HG02884 (cell line): ENCODE results near the gene COMT.
"Not testable (repeated sequence)": the region's sequence is repeated elsewhere in the genome, so short reads cannot be mapped to it uniquely, and the experiment has no call there.

Source experiments
- ATAC-seq: cut with Tn5 transposase; IDR thresholded peaks from one replicate; pipeline ENCODE4 v1.9.1; 2021; ENCODE audit warnings: mild to moderate bottlenecking, moderate library complexity; ENCODE audit not compliant: unreplicated experiment

The COMT gene

GRCh38 chr22:19907902-19908301, 33.7 kb upstream of the COMT start:
- not testable (repeated sequence) for ATAC-seq

GRCh38 chr22:19909350-19910179, 32.0 kb upstream of the COMT start:
- ATAC-seq = no peak

DNA sequence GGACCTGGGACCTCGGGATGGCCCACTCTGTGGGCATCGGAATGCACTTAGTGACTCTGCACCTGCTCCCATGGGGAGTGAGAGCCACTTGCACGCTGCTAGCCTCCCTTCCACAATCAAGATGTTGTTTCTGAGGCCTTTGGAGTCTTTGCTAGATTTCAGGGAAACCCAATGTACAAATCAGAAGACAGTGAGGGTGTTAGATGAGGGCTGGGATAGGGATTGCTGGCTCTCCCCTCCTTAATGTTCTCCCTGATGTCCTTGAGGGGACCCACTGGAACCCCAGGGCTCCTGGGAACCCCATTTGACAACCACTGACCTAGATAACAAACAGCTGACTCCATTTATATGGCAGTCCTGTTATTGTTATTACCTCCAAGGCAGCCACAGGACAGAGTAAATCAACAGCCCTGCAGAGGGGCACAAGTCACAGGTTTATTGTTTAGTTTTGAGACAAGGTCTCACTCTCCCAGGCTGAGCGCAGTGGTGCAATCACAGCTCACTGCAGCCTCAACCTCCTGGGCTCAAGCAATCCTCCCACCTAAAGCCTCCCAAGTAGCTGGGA, 31.3 kb upstream of the COMT start:
- ATAC-seq = no peak

GRCh38 chr22:19911540-19912270, 29.9 kb upstream of the COMT start:
- no peak for ATAC-seq

DNA sequence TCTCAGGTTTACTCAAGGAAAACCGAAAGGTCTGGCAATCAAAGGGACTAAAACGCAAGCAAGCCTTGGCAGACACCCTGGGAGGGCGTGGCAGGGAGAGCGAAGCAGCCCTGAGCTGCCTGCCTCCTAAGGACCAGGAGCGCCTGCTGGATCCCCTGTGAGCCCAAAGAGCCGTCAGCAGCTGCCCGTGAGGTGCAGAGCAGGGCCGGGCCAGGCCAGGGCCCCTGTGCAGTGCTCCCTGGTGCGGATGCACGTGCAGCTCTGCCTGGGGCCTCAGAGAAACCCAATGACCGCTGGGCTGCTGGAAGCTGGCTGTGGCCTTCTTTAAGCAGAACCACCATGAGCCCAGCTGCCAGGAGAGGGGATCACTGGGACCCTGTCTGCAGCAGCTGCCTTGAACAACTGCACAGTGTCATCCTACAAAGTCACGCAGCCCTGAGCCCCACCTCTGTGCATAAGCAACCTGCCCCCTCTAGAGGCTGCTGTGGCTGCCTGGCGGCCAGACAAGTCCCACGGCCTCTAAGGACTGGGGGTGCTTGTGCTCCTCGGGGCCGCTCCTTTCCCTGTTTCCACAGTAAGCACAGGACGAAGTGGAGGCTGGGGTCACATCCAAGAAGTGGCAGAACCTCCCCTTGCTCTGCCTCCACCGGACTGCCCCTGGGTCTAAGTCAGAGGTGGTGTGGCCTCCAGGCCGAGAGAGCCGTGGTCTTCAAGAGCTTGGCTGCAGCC, 29.1 kb upstream of the COMT start:
- ATAC-seq = no peak

- no peak for ATAC-seq
Observed at GRCh38 chr22:19913337-19913936, 28.1 kb upstream of the COMT start.

DNA sequence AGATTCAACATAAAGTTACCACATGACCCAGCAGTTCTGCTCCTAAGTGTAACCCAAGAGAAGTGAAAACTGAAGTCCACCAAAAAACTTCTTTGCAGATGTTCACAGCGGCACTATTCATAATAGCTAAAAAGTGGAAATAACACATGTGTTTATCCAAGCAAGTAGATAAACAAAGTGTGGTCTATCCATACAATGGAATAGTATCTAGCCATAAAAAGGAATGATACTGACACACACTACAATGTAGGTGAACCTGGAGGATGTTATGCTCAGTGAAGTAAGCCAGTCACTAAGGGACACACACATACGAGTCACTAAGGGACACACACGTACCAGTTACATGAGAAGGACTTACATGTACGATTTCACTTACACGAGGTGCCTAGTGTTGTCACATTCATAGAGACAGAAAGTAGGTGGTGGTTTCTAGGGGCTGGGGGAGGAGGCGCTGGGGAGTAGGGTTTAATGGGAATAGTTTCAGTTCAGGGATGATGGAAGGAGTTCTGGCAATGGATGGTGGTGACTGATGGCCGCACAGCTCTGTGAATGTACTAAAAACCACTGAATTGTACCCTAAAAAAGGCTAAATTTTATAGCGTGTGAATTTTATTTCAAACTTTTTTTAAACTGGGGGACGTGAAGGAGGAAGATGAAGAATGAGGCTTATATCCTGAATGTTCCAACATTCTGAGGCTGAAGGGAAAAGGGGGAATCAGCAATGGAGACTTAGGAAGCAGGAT, 27.2 kb upstream of the COMT start:
- no peak for ATAC-seq

GRCh38 chr22:19915287-19915954, 26.2 kb upstream of the COMT start:
- ATAC-seq = no peak

- no peak for ATAC-seq
Observed at GRCh38 chr22:19916006-19916405, 25.6 kb upstream of the COMT start.

DNA sequence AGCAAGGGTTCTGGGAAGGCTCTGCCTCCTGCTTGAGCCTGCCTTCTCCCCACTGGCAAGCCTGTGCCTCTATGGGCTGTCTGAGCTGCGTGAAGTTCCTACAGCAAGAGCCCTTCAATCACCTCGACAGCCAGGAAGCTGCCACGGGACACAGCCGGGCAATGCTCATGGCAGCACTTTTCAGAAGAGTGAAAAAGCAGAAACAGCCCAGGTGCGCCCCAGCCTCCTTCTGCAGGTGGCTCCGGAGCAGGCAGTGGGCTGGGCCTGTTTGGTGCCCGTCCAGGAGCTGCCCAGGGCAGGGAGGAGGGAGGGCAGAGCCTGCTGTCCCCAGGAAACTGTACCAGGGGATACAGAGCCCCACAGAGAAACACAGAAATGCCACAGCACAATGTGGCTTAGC, 24.6 kb upstream of the COMT start:
- no peak for ATAC-seq

- no peak for ATAC-seq
Observed at GRCh38 chr22:19917389-19918138, 24.0 kb upstream of the COMT start.

DNA sequence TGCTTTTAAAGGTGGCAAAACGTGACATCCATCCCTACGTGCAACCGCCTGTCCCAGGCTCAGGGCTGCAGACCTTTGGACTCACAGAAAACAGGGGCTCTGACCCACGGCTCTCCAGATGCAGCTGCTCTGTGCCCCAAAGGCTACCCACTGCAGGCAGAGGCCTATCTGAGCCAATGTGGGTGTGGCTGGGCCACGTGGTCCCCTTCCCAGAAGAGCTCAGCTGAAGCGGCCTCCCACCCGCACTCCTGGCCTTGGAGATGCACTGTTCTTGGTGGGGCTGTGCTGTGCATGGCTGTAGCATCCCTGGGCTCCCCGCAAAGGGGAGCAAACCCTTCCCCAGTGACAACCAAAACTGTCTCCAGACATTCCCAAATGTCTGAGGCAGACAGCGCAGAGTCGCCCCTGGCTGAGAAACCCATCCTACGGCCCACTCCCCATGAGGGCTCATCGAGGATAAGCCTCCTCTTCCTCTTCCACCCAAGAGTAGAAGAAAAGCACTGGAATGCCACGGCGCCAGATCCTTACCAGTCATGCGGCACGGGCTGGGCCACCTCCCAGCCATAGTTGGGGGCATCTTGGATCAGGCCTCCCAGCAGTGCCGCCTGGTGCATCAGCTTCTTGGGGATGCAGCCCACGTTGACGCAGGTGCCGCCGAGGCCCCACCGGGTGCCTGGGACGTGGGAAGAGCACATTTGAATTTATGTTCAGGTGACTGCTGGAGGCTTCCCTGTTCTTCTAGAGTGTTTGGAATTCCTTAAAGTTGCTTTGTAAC, 23.1 kb upstream of the COMT start:
- ATAC-seq = no peak

GRCh38 chr22:19919701-19920363, 21.7 kb upstream of the COMT start:
- ATAC-seq = no peak

DNA sequence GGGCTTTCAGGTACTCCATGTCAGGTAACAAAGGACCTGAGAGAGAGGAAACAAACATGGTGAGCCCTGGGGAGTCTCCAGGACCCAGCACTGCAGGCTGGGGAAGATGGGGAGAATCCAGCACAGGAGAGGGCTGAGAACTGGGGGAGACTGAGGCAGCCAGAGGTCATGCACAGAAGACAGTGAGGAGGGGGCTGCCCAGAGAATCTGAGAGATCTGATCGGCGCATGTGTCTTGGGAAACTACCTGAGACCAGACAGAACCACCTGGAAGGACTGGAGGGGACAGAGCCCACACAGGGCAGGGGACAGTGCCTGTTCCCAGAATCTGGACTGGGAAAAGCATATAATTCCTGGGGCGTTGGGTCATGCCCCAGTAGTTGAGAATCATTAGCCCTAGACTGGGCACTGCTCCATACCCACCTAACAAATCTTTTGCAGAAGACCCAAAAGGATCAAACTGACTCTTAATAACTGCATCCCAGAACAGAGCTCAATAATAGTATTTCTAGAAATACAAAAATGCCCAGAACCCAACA, 20.0 kb upstream of the COMT start:
- no peak for ATAC-seq

GRCh38 chr22:19923914-19924513, 17.6 kb upstream of the COMT start:
- no peak for ATAC-seq

- ATAC-seq = not testable (repeated sequence)
Observed at GRCh38 chr22:19926028-19926427, 15.5 kb upstream of the COMT start.

DNA sequence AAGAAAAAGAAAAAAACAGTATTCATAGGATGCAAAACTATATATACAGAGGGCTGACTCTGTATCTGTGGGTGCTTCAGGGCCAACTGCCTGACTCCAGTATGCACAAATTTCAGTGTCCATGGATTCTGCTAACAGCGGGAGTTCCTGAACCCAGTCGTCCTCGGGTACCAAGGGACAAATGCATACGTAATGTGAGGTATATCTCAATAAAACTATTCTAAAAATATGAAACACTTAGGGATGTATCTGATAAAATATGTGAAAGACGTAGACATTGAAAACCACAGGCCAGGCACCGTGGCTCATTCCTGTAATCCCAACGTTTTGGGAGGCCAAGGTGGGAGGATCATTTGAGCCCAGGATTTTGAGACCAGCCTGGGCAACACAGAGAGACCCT, 13.9 kb upstream of the COMT start:
- no peak for ATAC-seq
